Measurements from ENCODE around the gene TMIGD2.
A peak's percentile ranks its signal among the peaks of the same experiment; 100 is the strongest.
"Not testable (repeated sequence)": the region's sequence is repeated elsewhere in the genome, so short reads cannot be mapped to it uniquely, and the experiment has no call there.

The TMIGD2 gene
- 6.8 to 12.5 reads per million in 2 donors for total RNA-seq

- no peak for DNase-seq
Observed at GRCh38 chr19:4302243-4302640, at the start of gene TMIGD2. Gene TMIGD2 (minus strand): TSS chr19:4302389. CDS start chr19:4302385, 4 bp downstream.

GRCh38 chr19:4350726-4351125 is 48.5 kb upstream of the TMIGD2 start:
- DNase-seq, result no peak

- no peak for DNase-seq
Observed at GRCh38 chr19:4350111-4350510, 47.9 kb upstream of the TMIGD2 start.

GRCh38 chr19:4349225-4349624 is 47.0 kb upstream of the TMIGD2 start:
- not testable (repeated sequence) for DNase-seq

DNA sequence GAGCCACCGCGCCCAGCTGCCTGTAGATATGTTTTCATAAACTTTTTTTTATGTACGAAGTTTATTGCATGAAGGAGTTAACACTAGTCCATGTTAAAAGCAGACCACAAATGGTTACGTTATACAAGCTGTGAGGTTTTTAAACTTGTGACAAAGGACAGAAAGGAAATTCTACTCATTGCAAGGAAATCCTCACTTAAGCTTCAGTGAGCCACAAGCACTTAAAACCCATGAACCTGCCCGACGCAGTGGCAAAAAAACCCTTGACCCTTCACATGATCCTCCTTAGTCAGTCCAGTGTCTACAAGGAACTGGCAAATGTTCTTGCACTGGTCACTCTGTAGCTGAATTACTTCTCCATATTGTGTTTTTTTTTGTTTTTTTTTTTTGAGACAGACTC is 45.3 kb upstream of the TMIGD2 start:
- DNase-seq, result no peak

- DNase-seq, result no peak
Observed at GRCh38 chr19:4346020-4346383, 43.8 kb upstream of the TMIGD2 start.

DNA sequence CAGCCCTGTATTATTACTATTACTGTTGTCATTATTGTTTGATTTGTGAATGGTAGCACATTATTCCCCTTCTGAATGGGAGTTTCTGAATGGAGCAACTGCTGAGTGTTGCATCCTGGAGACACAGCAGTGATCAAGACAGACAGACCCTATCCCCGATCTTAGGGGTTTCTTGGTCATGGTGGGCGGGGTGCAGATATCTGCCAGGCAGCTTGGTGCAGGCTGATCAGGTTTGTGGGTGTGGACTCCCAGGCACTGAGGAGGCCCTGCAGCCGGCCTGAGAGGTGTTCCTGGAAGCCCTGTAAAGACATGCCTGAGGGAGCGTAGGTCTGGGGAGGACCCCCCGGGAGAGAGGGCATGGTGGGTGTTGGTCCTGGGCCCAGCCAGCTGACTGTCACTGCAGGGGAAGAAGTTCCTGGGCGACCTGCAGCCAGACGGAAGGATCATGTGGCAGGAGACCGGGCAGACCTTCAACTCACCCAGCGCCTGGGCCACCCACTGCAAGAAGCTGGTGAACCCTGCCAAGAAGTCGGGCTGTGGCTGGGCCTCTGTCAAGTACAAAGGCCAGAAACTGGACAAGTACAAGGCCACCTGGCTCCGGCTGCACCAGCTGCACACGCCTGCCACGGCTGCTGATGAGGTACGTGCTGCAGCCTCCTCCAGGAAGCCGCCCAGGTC is 43.3 kb upstream of the TMIGD2 start:
- no peak for DNase-seq

DNA sequence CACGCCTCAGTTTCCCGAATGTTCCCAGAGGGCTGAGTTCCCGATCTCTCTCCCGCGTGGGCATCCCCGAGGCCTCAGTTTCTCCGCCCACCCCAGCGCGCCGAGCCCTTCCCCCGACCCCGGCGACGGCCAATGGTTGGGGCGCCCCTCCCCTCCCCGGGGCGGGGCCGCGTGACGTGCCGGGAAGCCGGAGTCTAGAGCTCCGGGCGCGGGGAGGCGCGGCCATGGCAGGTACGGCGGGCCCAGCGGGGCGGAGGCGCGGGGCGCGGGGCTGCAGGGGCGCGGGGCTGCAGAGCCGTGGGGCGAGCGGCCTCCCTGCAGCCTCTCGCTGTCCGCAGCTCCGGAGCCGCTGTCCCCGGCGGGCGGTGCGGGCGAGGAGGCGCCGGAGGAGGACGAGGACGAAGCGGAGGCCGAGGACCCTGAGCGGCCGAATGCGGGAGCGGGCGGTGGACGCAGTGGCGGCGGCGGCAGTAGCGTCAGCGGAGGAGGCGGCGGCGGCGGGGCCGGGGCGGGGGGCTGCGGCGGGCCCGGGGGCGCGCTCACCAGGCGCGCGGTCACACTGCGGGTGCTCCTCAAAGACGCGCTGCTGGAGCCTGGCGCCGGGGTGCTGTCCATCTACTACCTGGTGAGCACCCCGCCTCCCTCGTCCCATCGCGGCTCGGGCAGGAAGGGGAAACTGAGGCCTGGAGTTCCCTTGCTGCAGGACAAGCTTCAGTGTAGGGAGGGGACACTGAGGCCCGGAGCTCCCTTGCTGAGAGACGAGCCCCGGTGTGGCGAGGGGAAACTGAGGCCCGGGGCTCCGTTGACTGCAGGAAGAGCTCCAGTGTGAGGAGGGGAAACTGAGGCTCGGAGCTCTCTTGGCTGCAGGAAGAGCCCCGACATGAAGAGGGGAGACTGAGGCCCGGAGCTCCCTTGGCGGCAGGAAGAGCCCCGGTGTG is 41.5 kb upstream of the TMIGD2 start, which contains the start of gene MPND:
Gene MPND (plus strand): TSS at position 193 of the 938 bp plus-strand sequence. CDS start 32 bp downstream, at position 225.
- peak; percentile 92 for DNase-seq

DNA sequence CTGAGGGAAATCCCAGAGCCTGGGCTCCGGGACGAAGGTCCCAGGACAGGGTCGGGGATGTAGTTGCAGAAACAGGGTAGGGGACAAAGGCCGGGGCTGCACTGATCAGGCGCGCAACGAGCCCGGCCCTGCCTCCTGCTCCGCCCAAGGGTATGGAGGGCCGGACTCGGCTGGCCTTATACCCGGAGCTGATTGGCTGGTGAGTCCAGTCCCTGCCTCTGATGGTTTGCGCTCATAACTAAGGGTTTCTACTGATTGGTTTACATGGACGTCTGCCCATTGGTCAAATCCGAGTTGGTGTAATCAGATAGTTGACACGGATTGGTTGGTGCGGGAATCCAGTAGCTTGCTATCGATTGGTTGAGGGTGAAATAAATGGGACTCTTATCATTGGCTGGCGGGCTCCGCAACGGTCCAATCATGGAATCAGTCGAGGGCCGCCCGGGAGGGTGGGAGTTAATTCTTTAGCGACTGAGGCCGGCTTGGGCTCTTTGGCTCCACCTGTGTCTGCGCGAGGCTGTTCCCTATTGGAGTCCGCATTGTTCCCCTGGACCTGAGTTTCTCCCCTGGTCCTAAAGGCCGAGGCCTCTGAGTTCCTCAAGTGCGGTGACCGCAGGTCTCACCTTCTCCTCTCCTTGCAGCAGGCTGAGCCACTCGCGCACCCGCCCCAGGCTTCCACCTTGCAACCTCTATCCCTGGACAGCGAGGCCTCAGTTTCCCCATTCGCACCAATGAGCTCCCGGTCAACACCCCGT is 40.6 kb upstream of the TMIGD2 start:
- DNase-seq, result peak; percentile 78

GRCh38 chr19:4342314-4342614 is 40.1 kb upstream of the TMIGD2 start:
- DNase-seq, result no peak

DNA sequence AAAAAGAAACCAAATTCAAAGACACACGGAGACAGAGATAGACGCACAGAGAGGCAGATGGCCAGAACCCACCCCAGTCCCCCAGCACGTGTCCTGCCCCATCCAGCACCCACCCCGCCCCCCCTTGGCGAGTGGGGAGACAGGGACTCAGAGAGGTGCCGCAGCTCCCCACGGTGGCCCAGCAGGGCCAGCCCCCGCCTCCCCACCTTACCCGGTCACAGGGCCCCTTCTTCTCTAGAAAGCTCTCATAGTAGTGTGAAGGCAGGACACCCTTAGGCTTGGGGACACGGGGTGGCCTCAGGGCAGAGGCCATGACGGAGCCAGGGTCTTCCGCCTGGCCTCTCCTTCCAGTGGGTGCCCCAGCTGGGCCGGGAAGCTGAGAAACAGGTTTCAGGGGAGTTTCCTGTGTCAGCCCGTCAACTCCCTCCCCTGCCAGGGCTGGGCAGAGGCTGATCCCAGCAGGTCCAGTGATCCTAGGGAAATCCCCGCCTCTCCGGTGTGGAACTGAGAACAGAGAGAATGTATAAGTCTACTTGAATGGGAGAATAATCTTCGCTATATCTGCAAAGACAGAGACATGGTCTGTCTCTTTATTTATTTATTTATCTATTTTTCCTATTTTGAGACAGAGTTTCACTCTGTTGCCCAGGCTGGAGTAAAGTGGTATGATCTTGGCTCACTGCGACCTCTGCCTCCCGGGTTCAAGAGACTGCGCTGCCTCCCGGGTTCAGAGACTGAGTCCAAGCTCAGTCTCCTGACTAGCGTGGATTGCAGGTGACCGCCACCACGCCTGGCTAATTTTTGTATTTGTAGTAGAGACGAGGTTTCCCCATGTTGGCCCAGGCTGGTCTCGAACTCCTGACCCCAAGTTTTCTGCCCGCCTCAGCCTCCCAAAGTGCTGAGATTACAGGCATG is 36.5 kb upstream of the TMIGD2 start, which contains the start of gene STAP2:
Gene STAP2 (minus strand): TSS at position 387 of the 915 bp plus-strand sequence. CDS start 74 bp downstream, at position 313.
- no peak for DNase-seq

DNA sequence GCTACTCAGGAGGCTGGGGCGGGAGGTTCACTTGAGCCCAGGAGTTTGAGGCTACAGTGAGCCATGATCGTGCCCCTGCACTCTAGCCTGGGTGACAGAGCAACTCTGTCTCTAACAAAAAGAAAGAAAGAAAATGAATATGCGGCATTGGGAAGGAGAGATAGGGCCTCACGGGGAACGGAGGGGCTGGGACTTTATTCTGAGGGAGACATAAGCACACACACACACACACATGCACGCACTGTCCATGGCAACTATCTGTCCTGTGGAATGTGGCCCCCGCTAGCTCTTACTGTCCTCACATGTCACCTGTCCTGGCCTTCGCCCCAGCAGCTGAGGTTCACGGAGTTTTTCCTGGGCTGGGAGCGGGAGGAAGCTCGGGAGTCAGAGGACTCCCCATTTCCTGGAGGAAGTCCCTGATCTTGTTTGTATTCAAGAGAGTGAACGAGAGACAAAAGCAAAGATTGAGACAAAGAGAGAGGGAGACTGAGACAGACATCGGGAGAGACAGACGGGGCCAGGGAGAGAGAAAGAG is 35.8 kb upstream of the TMIGD2 start:
- no peak for DNase-seq

DNA sequence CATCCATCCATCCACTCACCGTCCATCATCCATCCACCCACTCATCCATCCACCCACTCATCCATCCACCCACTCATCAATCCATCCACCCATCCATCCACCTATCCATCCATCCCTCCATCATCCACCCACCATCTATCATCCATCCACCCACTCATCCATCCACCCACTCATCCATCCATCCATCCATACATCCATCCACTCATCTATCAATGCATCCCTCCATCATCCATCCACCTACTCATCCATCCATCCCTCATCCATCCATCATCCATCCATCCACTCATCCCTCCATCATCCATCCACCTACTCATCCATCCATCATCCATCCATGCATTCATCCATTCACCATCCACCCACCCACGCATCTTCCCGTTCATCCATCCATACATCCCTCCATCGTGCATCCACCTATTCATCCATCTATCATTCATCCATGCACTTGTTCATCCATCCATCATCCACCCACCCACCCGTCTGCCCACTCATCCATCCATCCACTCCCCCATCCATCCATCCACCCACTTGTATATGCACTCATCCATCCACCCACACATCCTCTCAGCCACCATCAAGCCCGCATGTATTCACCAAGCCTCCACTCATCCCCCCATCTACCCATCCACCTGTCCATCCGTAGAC is 32.9 kb upstream of the TMIGD2 start:
- no peak for DNase-seq

DNA sequence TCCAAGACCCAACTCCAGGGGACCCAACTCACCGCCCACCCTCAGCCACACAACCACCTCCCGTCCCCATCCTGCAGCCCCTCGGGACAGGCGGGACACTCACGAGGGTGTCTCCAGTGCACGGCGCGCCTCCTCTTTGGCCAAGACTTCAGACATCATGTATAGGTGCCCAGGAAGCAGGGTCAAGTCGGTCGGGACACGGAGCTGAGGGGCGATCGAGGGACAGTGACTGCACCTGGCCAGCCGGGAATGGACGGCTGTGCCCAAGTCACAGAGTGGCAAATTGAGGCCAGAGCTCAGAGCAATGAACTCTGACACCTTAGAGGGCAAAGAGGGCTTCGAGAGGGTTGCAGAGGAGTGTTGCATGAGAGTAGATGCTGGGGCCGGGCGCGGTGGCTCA is 27.7 kb upstream of the TMIGD2 start:
- DNase-seq, result no peak

DNA sequence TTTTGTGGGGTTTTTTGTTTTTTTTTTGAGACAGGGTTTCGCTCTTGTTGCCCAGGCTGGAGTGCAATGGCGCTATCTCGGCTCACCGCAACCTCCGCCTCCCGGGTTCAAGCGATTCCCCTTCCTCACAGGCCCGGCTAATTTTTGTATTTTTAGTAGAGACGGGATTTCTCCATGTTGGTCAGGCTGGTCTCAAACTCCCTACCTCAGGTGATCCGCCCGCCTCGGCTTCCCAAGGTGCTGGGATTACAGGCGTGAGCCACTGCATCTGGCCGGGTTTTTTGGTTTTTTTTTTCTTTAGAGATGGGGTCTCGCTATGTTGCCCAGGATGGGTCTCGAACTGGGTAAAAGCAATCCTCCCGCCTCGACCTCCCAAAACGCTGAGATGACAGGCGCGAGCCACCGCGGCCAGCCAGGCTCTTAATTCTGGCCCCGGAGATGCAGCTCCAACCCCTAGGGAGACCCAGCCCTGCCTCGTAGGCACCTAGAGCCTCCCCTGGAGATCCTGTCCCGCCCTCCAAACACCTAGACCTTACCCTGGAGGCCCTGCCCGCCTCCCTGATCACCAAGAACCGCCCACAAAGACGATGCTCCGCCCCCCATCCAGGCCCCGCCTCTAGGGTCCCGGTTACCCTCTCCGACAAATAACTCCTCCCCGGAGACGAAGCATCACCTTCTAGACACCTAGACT is 26.9 kb upstream of the TMIGD2 start:
- not testable (repeated sequence) for DNase-seq

DNA sequence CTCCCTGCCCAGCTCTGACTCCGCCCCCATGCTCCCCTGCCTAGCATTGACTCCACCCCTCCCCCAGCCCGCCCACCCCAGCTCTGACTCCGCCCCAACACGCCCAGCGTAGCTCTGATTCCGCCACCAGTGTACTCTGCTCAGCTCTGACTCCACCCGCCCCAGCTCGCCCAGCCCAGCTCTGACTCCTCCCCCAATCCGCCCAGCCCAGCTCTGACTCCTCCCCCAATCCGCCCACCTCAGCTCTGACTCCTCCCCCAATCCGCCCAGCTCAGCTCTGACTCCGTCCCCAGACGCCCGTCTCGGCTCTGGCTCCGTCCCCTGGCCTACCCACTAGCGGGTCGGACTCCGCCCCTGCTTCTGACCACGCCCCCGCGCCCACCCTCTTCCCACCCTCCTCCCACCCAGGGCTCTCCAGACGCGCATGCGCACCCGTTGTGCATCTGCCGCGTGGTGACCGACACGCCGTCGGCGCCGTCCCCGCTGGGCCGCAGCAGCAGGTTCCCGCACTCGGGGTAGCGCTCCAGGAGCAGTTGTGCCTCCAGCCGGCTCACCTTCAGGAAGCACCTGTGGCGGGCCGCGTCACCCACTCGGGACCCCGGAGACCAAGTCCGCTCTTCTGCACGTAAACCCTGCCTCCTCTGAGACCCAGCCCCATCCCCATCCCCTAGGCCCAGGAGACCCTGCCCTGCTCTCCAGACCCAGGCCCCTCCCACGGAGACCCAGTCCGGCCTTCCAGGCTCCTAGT is 26.2 kb upstream of the TMIGD2 start:
- DNase-seq, result peak; percentile 95

DNA sequence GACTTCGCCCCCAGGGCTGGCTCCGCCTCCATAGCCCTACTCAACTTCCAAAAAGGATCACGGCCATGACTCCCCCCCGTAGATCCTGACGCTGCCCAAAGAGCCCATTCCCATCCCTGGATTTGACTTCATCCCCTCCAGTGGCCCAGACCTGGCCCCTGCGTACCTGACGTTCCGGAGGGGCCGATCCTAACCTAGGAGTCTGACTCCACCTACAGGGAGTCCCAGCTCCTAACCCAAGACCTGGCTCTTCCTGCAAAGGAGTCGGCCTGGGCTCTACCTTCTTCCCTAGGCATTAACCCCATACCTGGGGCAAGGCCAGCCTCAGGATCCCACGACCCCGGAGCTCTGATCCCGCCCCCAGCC is 25.7 kb upstream of the TMIGD2 start:
- no peak for DNase-seq

DNA sequence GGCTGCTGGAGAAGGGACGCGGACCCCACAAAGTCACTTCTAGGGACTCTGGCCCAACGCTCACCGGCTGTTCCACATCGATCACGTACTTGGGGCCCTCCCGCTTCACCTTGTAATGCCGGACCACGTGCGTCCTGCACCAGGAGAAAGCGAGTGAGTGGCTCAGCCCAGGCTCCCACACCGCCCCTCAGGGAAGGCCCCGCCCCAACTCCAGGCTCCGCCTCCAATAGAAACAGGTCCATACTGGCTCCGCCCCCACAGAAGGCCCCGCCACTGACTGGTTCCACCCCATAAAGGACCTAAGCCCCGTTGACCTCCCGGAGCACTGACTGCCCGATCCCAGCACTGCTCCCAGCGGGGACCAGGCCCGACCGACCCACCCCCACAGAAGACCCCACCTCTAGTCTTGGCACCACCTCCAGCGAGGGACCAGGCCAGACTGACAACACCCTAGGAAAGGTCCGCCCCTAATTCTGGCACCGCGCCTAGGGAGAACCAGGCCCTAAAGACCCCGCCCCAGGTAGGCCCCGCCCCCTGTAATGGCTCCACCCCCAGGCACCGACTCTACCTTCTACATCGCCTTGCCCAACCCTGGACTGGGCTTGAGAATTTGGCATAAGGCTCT is 25.2 kb upstream of the TMIGD2 start:
- peak; percentile 54 for DNase-seq

GRCh38 chr19:4326837-4327251 is 24.7 kb upstream of the TMIGD2 start:
- no peak for DNase-seq
